ENCODE measurements around the gene HDAC4.

Gene HDAC4

GRCh38 chr2:239167766-239168444 is 232.9 kb downstream of the HDAC4 start:
- DNase-seq (ENCODE audit: low read depth in 2 of 2) = no peak

- no peak for DNase-seq (ENCODE audit: low read depth in 2 of 2)
Observed at GRCh38 chr2:239167011-239167673, 233.7 kb downstream of the HDAC4 start.

- DNase-seq (ENCODE audit: low read depth in 2 of 2) = no peak
Observed at GRCh38 chr2:239166201-239166834, 234.5 kb downstream of the HDAC4 start.

GRCh38 chr2:239165206-239165831 is 235.5 kb downstream of the HDAC4 start:
- no peak for DNase-seq (ENCODE audit: low read depth in 2 of 2)

- no peak for DNase-seq (ENCODE audit: low read depth in 2 of 2)
Observed at GRCh38 chr2:239164335-239164871, 236.4 kb downstream of the HDAC4 start.

- DNase-seq (ENCODE audit: low read depth in 2 of 2) = no peak
Observed at GRCh38 chr2:239163688-239164334, 237.0 kb downstream of the HDAC4 start.

- no peak for DNase-seq (ENCODE audit: low read depth in 2 of 2)
Observed at GRCh38 chr2:239162976-239163687, 237.7 kb downstream of the HDAC4 start.

GRCh38 chr2:239162141-239162821 is 238.5 kb downstream of the HDAC4 start:
- no peak for DNase-seq (ENCODE audit: low read depth in 2 of 2)

GRCh38 chr2:239161711-239162140 is 239.1 kb downstream of the HDAC4 start:
- no peak for DNase-seq (ENCODE audit: low read depth in 2 of 2)

GRCh38 chr2:239160226-239161143 is 240.3 kb downstream of the HDAC4 start:
- DNase-seq (ENCODE audit: low read depth in 2 of 2) = no peak

- DNase-seq (ENCODE audit: low read depth in 2 of 2) = no peak
Observed at GRCh38 chr2:239159476-239159911, 241.3 kb downstream of the HDAC4 start.

GRCh38 chr2:239158641-239159475 is 242.0 kb downstream of the HDAC4 start:
- DNase-seq (ENCODE audit: low read depth in 2 of 2) = no peak

- no peak for DNase-seq (ENCODE audit: low read depth in 2 of 2)
Observed at GRCh38 chr2:239157771-239158170, 243.0 kb downstream of the HDAC4 start.

- no peak for DNase-seq (ENCODE audit: low read depth in 2 of 2)
Observed at GRCh38 chr2:239157269-239157668, 243.6 kb downstream of the HDAC4 start.

- DNase-seq (ENCODE audit: low read depth in 2 of 2) = no peak
Observed at GRCh38 chr2:239156516-239157265, 244.1 kb downstream of the HDAC4 start.

GRCh38 chr2:239155806-239156480 is 244.9 kb downstream of the HDAC4 start:
- no peak for DNase-seq (ENCODE audit: low read depth in 2 of 2)
